Measurements from ENCODE around the gene ITPR1.

The ITPR1 gene

DNA sequence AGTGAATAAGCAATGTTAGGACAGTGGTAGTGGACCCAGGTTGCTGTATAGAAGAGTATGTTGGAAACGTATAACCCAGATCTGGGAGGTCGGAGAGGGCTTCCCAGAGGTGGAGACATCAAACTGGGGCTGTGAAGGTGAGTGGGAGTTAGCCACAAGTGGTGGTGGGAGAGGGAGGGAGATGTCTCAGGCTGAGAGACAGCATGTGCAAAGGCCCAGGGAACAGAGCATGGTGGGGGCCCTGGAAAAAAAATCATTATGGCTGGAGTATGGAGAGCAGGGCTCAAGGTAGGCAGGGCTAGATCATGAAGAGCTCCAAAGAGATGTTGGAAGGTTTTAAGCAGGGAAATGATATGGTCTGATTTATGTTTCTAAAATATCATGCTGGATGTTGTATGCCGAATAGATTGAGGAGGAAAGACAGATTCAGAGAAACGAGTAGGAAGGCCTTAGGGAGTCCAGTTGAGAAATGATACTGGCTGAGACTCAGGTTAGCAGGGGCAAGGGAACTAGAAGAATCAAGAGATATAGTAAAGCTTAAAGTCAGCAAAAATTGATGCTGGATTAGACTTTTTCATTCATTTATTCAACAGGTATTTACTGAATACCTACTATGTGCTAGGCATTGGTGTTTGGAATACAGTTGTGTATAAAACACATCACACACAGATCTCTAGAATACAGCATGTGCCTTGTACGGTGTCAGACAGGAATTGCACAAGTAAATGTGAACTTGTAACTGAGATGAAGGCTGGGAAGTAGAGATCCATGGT is 17.0 kb downstream of the ITPR1 start:
- DNase-seq (ENCODE audit: low spot score): no peak

DNA sequence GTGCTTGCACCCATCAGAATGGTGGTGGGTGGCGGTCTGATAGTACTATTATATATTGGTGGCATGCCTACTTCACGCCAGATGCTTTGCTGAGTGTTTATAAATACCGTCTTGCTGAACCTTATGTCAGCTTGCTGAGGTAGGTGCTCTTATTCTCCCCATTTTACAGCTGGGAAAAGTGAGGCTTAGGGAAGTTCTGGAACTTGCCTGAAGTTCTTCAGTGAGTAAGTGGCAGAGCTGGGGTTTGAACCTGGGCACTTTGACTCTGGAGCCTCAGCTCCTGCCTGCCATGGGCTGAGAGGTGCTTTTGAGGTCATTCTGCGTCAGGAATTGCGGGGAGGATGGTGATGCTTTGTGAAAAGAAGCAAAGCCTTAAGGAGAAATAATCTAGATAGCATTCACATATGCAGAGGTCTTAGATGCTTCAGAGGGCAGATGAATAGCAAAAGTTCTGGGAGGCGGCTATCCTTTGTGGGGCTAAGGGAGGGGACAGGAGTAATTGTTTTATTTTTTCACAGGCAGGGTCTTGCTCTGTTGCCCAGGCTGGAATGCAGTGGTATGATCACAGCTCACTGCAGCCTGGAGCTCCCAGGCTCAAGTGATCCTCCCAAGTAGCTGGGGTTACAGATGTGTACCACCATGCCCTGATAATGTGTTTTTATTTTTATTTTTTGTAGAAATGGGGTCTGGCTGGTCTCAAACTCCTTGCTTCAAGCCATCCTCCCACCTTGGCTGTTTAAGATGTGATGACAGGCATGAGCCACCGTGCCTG is 18.5 kb downstream of the ITPR1 start:
- no peak for DNase-seq (ENCODE audit: low spot score)

DNA sequence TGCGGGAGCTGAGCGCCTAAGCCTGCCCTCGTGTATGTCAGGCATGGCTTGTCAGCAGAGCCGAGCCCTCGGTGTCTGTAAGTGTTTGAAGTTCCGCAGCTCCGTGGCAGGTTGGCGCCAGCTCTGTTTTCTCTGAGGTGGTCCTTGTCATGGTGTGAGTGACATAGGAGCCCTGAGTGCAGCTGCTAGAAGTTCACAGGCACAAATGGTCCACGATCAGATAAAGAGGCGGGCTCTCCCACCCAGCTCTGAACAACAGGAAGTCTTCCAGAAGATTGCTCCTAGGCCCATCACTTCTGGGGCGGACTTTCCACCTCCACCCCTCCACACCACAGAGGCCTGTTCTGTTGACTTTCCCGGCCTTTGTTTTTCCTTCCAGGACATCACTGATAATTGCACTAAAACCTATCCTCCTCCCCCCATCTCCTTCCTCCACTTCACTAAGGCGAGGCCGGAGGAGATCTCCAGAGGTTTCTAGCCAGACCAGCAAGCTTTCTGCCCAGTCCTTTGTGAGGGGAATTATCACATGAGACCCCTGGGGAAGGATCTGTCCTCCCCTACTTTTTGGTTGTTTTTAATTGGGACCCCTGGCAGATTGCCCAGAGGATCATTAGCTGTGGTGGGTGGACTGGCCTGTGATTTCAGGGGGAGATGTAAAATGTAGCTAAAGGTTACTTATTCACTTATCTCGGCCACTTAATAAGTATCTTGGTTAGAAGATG is 19.9 kb downstream of the ITPR1 start:
- DNase-seq (ENCODE audit: low spot score): no peak

DNA sequence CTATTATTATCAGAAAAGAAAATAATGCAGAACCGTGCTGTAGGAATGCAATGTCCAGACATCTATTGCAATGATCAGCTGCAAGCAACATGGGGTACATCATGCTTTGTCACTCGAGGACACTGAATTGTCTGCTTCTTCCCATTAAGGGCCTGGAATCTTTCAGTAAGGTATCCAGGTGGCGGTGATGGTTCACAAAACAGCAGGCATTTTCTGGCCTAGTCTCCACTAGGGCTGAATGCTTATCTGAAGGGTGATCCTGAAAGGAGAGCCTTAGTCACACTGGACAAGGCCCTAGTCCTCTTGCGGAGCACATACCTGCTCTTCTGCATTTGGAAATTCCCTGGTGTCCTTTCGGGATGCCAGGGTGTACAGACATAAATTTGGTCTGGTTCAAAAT is 21.2 kb downstream of the ITPR1 start:
- DNase-seq (ENCODE audit: low spot score): no peak

DNA sequence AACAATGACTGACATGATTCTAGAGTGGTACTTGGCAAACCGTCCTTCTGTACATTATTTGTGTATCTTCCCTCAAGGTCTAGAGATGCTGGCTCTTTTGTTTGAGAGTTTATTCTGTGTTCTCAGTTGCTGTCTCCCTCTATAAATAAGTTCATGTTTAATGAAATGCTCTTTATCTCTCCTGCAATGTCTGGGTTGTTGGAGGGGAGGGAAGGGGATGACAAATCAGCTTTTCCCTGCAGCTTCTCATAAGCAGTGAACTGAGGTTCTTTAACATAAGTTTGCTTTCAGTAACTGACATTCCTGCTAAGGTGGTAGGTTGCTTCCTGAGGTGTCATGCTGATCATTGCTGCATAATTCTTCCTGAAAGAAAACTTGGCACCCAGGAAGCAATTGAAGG is 21.8 kb downstream of the ITPR1 start:
- no peak for DNase-seq (ENCODE audit: low spot score)

DNA sequence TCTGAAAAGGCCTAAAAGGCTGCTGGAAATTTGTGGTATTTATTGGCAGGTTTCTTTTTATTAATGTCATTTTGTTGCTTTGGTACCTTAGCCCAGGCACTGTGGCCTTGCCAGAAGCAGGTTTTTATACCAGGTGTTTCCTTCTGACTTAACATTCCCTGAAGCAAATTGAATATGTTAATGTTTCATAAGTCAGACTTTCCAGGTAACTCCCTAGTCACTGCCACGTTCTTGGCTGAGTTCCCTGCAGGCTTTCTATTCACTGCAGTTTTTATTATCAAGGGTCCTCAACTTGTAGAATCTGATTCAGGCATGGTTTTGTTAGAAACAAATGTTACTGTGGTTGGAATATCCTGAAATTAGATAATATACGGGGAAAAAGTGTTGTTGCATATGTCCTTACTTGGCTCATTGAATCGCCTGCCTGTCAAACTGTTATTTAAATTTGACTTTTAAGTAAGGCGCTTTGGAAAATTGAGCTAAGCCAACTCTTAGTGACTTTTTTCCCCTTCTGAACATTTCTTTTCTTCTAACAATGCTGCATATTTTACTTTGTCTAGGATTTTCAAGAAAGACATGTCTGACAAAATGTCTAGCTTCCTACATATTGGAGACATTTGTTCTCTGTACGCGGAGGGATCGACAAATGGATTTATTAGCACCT is 22.9 kb downstream of the ITPR1 start:
- DNase-seq (ENCODE audit: low spot score): no peak

DNA sequence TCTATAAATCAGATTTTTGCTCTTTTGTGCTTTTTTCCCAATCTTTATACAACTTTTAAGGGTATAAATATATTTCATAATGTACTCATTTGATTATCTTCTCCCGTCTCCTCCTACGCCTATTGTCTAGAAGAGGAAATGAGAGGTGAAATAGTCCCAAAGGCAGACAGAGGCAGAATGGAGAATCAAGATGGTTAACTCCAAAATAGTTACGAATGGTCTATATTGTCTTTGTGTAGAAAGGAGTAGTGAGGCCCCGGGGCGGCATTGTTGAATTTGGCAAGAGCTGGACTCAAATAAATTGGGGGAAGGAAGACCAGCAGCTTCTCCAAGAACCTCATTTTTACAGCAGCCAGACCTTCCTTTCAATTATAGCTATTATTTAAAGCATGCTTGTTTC is 23.9 kb downstream of the ITPR1 start:
- DNase-seq (ENCODE audit: low spot score): no peak

DNA sequence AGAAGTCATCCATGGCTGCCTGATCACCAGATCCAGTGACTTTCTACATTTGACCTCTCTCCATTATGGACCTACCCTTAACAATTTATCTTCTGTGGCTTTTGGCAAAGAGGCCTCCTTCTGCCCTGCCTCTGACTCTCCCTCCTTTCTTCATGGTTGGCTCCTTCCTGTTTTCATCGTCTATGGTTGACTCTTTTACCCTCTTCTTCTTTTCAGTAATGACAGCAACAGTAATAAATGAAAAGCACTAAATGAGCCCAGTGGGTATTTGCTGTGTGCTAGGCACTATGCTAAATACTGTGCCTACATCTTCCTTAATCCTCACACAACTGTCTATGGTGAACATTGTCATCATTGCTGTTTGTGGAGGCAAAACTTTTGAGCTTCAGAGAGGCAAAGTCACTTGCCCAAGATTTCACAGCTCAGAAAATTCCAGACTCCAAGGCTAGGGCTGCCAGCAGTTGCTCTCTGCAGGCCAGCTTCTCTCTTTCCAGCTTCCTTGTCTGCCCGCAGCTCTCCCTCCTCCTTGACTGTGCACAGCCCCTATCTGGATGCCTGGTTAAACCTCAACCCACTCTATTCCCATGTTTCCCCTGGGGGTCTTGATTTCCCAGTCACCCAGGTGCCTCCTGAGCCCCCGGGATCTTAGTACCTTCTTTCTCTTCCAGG is 24.6 kb downstream of the ITPR1 start:
- DNase-seq (ENCODE audit: low spot score): no peak

DNA sequence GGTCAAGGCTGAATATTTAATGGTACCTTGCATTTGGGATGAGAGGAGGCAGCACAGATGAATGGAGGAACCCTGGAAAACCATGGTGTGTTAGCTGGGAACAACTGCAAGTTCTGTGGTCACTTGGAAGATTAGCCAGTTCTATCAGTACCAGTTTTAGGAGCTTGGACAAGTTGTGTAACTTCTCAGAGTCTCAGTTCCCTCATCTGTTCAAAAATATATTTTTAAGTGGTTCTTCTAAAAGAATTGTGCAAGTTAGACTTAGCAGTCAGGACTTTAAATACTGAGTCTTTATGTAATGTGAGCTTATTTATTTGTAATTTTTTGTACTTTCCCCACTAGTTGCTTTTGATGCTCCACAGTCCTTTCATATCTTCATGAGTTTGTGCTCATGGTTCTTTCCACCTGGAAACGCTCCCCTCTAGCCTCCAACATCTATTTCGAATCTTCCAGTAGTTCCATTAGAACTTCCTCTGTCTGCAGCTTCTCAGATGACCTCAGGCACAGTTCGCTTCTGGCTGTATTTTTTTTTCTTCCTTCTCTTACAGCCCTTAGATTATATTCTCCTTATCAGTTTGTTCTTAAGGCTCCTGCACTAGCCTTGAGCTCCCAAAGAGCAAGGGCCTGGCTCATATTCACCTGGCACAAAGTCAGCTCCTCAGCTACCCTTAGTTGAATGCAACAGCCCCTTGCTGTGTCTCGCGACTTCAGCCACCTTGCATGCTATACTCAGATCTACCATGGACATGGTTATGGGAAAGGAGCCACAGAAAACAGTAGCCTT is 27.1 kb downstream of the ITPR1 start:
- DNase-seq (ENCODE audit: low spot score): no peak

DNA sequence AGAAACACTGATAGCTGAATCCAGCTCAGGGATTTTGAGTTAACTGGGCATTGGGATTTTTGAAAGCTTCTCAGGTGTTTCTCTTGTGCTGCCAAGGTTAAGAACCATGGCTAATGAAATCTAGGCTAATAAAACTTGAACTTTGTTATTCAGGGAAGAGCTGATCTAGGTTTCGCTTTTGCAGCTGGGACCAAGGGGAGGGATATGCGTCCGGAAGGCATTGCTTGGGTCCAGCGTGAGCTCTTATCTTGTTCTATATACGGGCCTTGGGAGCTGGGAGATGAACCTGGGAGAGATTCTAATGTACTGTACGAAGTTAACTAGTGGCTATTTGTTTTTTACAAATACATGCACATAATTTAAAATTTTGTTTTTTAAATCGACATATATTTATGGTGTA is 29.8 kb downstream of the ITPR1 start:
- no peak for DNase-seq (ENCODE audit: low spot score)

DNA sequence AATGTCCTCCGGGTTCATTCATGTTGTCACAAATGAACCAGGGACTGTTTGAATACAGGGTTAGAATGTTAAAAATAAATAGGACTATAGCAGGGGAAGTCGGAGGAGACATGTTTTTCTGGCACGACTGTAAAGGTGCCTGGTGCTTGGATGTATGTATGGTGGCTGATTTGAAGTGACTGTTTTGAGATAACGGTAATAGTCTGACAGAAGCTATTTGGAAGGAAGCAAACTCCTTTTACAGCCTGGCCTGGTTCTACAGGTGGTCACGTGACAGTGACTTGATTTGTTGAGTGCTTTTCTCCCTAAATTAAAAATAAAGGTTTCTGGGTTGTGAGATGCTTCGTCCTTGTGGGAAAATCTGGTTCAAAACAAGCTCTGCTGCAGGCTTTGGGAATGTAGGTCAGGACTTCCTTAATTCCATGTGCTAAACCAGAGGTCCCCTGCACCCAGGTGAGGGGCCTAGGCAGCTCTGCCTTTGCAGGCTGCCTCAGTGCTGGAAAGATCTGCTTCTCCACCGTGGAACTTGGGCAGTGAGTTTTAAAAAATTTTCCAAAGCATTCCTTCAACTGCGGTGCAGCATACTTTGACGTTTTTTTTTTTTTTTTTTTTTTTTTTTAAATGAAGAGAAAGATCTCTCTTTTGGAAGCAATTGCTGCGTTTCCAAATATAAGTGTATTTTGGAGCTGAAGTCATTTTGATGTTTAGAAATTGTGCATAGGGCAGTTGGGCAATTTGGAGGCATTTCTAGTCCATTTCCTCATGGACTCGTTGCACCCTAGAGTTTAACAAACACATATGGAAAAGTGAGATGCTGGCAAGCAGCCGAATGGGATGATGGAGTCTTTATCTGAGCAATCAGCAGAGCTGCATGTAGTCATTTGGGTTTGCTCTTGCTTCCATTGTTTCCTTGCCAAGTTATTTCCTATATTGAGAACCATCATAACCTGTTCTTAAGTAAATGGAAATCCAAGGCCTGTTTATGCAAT is 30.9 kb downstream of the ITPR1 start:
- no peak for DNase-seq (ENCODE audit: low spot score)

DNA sequence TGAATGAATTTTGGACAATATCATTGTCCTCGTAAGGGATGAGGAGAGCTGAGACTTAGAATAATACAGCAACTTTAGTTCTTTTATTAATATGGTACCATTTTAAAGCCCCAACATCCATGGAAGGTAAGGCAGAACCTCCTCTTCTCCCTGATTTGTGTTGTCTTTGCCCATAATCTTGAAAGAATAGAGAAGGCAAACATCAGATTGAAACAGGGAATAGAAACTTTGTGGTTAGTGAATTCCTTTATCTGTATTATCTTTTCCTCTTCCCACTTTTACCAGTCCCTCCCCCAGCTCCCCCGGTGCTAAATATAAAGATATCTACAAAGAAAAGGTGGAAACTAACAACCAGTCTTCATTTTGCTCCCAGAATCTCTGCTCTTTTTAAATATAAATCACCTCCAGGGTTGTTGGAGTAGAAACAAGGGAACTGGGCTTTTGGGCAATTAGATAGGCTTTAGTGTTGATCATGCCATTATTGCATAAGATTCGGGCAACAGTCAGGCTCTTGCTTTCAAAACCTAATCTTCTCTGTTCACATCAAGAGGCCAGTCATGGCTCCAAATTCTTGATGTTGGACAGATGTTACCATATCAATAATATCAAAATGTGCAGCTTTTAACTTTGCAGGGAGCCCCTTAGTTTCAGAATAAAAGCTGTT is 32.5 kb downstream of the ITPR1 start:
- no peak for DNase-seq (ENCODE audit: low spot score)

DNA sequence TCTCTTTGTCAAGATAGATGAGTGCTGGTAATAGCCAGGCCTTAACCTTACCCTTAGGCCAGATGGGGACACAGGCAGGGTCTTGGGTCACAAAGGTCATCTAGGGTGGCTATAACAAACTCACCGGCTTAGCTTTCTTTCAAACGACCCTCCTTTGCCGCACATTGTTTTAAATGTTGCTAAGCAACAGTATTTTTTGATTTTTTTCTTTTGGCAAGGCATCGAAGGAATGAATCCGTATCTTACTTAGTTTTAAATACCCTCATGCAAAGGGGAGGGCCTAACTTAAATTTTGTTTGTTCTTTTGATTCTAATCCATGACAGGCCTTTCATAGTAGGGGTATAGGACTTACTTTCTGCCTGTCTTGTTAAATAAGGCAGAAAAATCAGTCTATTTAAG is 35.2 kb downstream of the ITPR1 start:
- DNase-seq (ENCODE audit: low spot score): no peak

DNA sequence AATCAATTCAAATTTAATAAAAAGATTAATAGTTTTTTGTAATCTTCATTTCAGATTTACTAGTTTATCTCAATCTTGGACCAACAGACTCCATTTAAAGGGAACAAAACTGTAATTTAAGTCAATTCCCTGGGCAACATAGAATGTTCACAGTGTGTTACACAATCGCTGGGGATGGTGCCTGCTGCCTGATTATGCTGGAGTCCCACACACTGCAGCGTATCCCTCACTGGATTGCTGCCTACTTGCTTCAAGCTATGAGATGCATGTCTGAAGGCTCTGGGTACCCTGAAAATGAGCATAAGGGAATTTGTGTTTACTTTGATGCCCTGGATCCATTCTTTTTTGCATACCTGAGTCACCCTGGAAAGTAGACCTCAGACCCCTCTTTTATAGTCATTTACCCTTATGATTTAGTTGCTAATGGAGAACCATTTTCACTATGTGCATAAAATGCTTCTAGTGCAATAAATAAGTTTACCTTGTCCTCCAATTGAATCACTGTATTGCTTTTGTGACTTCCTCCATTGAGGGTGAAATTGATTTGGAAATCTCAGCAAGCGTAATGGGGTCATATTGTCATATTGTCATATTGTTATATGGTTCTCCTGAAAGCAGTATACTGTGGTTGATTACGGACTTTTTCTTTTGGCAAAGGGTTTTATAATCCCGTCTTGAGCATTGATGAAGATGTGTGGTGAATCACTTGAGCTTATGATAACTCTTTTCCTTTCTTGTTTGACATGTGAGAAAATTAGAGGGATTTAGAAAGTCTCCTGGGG is 35.9 kb downstream of the ITPR1 start:
- DNase-seq (ENCODE audit: low spot score): no peak

DNA sequence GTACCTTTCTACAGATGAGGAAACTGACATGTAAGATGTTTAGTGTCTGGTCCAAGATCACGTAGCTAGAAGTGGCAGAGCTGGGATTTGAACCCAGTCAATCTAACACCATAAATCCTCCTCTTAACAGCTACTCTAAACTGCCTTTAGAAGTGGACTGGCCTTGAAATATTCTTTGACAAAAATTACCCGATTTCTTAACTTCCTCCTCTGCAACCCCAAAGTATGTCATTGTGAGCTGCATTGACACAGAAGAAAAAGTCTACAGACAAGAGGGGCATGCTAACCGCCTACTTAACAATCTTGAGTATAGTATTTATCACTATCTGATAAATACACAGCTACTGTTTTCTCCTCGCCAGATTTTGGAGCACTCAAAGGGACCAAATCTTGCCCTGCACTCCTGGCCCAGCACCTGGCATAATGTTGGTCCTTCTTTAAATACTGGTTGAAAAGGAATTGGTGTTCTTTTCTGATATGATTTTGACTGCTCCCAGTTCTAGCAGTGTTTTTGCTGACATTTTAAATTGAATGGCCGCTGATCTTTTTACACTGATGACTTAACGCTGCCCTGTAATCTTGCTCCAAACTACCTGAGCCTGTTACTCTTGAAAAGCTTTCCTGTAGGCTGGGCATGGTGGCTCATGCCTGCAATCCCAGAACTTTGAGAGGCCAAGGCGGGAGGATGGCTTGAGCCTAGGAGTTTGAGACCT is 36.9 kb downstream of the ITPR1 start:
- DNase-seq (ENCODE audit: low spot score): no peak

DNA sequence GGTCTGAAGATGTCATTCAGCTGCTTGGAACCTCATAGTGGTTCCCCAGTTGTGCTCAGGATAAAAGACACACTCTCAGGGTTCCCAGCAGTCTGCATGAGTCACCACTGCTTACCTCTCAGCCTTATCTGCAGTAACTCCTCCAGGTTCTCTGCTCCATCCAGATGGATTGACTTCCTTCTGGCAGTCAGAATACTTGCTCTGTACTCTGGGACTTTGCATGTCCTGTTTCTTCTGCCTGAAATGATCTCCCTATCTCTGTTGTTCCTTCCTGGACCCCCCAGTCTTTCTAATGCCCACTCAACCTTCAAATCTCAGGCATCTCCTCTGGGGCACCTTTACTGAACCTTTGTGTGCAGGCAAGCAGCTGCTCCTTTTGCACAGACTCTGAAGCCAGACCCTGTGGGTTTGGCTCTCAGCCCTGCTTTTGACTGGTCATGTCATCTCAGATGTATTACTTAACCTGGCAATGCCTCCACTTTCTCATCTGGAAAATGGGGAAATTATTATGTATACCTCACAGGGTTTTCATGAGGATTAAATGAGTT is 38.4 kb downstream of the ITPR1 start:
- no peak for DNase-seq (ENCODE audit: low spot score)

DNA sequence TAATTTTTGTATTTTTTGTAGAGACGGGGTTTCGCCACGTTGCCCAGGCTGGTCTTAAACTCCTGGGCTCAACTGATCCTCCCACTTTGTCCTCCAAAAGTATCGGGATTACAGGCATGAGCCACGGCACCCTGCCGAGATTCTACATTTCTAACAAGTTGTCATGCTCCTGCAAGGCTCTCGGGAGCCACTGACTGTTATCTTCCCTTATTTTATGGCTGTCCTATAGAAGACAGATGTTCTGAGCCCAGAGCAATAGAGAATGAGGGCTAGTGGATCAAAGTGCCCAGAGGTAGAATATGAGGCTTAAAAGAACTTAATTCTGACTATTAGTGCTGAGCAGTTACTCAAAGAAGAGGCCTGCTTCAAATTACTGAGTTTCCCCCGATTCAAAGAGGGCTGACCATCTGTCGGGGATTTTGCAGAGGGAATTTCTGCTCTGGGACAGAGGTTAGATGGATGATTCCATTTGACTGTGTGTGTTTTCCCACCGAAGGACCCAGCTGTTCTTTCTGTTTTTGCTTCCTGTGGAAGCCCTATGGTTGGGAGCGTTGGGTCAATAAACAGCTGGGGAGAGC is 39.5 kb downstream of the ITPR1 start:
- no peak for DNase-seq (ENCODE audit: low spot score)

Measured in D341Med (cell line).